Stimulated activated CD8-positive, alpha-beta memory T cell treated with anti-CD3 and anti-CD28 coated beads, Interleukin-7, amount 100 ng/mL, for 48 hours (primary cell): Measurements from ENCODE around the gene PSAPL1.

Experiments
- DNase-seq, 2 donors: peaks; one replicate each; pipeline ENCODE4 v3.0.0-alpha.2; 2020; ENCODE audit warnings: low read depth in 1 of 2; ENCODE audit errors: extremely low read depth in 1 of 2

Gene PSAPL1, protein sequence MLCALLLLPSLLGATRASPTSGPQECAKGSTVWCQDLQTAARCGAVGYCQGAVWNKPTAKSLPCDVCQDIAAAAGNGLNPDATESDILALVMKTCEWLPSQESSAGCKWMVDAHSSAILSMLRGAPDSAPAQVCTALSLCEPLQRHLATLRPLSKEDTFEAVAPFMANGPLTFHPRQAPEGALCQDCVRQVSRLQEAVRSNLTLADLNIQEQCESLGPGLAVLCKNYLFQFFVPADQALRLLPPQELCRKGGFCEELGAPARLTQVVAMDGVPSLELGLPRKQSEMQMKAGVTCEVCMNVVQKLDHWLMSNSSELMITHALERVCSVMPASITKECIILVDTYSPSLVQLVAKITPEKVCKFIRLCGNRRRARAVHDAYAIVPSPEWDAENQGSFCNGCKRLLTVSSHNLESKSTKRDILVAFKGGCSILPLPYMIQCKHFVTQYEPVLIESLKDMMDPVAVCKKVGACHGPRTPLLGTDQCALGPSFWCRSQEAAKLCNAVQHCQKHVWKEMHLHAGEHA

DNA sequence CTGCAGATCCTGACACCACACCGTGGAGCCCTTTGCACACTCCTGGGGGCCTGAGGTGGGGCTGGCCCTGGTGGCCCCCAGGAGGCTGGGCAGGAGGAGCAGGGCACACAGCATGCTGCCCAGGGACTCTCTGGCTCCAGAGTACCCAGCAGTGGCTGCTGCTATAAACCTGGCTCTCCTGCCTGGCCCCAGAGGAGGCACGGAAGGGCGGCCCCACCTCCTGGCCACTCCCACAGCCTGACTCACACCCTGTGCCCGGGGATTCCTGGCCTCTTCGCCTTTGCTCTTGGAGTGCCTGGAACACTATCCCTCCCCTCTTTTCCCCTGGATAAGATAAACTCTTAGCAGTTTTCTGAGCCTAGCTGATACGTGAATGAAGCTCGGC is at the start of gene PSAPL1:
TSS of gene PSAPL1 (minus strand) at position 165 of the 385 bp plus-strand sequence. CDS start at position 114, 51 bp downstream.
- DNase-seq: no peak

DNA sequence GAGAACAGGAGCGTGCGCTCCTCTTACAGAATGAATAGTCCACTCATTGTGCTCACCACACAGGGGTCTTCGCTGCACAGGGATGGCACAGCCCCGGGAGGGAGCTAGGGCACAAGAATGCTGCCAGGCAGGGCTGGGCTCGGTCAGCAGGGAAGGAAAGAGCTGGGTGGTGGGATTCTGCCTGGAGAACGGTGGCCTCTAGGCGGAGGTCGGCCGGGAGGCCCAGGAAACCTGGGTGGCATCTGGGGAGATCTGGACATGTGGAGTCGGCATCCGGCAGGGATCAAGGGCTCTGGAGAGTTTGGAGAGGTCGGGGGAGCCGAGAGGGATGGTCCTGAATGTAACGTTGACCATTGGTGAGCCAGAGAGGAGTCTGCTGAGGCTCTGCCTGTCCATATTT is 46.5 kb upstream of the PSAPL1 start:
- no peak for DNase-seq

DNA sequence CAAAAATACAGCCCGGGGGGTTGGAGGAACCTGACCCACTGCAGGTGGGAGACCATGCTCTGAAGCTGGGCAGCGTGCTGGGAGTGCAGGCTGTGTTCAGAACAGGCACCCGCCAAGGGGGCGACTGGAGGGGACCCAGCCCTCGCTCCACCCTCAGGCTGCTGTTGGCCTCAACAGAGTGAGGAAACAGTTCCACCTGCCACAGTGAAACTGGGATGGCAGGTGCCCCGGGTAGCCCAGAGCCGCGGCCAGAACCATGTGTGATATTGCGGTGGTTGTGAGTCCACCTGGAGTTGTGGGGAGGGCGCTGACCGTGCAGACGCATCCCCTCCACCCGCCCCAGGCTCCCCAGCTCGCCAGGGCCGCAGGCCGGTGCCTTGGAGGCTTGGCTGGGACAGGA is 45.7 kb upstream of the PSAPL1 start:
- DNase-seq: no peak

DNA sequence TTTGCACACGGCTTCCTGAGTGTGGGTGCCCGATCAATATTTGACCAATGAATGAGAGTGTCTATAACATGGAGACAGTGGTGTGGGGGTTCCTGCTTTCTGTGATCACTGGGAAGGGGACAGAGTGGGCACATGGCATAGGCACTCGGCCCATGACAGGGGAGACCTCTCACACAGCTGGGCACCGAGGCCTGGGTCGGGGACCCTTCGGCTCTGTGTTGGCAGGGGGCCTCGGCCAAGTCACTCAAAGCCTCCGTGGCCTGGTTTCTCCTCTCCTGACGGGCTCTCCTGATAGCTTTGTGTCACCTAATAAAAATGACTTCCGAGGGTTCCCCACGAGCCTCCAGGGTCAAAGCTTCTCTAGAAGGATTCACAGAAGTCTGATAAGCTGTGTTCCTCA is 43.9 kb upstream of the PSAPL1 start:
- no peak for DNase-seq

DNA sequence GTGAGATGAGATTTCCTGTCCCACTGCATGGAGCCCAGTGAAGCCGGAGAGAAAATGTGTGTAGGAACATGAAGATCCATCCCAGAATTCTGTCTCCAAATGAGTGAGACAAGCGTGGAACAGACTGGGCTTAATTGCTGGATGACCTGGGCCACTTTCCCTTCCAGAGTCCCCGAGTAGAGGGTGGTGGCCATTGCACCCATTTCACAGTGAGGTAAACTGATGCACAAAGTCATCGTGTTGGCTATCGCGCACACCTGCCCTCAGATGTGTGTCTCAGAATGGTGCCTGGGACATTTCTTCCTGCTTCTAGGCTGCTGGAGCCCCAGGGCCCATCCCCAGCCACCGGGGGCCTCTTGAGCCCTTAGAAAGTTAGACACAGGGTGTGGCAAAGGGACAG is 43.0 kb upstream of the PSAPL1 start:
- no peak for DNase-seq

DNA sequence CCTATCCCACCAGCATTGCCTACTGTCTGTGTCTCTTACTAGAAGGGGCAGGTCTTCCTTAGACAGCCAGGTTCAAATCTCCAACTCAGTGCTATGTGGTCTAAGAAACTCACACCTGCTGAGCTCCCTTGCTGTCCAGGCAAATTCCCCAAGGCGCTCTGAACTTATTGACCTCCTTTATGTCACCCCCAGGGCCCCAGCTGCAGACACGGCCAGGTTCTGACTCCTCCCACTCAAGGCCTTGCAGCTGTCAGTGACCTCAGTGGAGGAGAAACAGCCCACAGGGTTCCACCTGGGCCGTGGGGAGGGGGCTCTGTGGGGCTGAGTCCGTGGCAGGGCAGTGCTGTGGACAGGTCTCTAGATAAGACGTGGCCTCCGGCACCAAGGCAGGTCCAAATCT is 42.1 kb upstream of the PSAPL1 start:
- DNase-seq: no peak

DNA sequence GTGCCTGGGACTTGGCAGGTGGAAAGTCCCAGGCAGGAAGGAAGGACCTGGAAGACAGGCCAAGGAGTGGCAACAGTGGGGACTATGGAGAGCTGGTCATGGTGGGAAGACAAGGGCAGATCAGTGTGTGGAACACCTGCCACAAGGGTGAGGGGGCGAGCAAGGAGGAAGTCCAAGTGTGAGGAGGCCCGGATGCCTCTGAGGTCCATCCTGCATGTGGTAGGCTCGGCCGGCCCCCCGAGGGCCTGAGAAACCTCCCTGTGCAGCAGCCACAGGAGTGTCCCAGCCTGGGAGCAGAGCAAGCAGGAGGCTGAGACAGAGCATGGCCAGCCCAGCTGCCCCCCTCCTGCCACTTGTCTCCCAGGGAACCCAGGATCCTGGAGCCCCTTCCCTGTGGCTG is 40.5 kb upstream of the PSAPL1 start:
- no peak for DNase-seq

DNA sequence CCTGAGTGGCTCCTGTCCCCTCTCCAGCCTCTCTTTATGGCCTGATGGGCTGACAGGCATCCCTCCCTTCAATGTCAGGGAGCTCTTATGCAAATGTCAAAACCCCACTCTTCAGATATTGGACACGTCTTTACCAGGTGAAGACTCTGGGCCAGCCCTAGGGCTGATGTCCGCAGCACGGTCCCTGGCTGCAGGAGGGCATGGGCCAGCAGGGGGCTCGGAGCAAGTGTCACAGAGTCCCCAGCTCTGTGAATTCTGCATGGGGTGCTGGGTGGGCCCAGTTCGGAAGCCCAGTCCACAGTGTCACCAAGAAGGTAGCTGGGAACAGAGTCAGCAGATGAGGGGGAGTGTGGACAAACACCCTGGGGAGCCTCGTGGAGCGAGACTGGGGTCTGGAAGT is 39.6 kb upstream of the PSAPL1 start:
- no peak for DNase-seq

DNA sequence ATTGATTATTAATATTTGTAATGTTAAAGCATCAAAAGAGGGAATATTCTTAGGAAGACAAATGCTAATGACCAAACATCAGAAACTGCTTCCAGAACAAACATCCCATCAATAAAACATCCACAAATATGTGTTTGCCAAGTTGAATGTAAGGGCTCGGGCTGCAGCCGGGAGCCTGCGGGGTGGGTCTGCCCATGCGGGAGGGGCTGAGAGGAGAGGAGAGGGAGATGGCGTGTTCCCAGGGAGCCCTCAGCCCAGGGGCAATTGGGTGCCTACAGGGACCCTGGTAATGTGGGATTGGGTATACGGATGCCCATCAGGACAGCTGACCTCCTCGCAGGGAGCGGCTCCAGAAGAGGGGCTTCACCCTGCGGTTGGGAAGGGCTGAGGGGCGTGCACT is 38.4 kb upstream of the PSAPL1 start:
- no peak for DNase-seq

DNA sequence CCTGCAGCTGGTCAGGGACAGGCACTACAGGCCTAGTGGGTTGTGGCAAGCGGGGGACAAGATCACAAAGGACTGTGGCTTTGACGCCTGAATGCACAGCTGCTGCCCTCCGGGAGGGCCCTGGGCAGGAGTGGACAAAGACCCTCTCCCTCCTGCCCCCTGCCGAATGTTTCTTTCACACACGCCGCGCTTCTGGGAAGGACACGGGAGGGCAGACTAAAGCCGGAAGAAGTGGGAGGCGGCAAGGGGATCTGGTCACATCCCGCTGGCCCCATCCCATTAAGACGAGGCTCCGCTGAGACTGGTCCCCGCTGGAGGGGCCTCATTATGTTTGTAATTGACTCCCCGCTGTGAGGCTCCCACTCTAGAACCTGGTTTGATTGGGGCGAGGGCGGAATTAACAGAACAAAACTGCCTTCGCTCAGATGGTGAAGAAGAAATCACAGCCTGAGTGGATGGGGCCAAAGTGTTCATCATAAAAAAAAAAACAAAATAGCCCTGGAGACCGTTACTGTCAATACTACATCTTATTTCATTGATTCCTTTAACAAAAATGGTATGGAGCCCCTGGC is 37.8 kb upstream of the PSAPL1 start:
- DNase-seq: no peak

DNA sequence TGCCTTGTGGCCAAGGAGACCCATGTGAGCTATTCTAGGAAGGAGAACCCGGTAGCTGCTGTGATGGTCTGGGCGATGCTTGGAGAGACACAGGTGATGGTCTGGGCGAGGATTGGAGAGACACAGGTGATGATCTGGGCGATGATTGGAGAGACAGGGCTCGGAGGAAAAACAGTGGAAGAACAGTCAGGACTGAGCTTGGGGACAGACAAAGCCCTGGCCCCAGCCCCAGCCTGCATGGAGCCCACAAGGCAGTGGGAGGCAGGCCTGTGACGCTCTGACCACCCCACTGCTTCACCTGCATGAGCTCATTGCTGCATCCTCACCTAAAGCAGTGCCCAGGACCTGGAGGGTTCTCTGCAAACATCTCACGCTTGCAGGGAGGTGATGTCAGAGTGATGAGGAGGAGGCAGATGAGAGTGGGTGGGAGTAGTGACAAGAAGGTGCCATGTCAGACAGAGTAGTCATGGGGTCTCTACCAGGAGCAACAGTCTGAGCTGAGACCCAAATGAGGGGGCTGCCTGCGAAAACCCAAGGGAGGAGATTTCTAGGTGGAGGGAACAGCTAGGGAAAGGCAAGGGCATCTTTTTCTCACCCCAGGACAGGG is 35.9 kb upstream of the PSAPL1 start:
- DNase-seq: no peak

DNA sequence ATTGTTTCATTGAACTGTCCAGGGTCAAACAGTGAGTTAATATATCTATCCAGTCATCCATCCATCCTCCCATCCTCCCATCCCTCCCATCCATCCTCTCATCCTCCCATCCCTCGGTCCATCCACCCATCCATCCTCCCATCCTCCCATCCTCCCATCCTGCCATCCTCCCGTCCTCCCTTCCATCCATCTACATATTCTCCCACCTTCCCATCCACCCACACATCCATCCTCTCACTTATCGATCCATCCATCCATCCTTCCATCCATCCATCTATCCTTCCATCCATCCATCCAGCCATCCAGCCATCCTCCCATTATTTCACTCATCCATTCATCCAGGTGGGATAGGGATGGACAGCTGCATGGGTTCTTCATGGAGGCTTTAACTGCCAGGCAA is 35.4 kb upstream of the PSAPL1 start:
- DNase-seq: no peak

DNA sequence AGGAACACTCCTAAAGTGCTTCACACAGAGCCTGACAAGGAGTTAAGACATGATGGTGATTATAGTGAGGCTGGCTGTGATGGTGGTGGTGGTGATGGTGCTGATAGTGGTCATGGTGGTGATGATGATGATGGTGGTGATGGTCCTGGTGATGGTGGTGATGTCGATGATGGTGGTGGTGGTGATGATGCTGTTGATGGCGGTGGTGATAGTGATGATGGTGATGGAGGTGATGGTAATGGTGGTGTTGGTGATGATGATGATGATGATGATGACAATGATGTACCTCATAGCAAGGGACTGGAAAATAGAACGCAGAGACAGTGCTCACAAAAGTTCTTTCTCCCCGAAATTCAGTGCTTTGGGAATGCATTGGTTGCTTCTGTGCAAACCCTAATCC is 34.3 kb upstream of the PSAPL1 start:
- DNase-seq: no peak

DNA sequence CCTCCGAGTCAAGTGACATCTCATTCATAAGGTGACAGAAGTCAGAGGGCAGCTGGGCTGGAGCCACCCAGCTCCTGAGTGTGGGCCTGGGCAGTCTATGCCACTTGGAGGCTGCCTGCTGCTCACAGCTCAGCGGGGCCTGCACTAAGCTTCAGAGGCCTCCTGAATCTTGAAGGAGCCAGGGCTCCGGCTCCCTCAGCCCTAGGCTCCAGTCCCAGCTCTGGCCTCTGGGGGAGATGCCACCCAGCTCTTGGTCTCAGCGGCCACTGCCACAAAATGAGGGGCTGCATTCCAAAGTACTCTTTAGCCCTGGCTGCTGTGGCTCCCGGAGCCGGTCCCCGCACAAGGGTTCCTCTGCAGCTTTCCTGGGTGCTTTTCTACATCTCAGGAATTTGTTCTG is 32.7 kb upstream of the PSAPL1 start:
- no peak for DNase-seq

DNA sequence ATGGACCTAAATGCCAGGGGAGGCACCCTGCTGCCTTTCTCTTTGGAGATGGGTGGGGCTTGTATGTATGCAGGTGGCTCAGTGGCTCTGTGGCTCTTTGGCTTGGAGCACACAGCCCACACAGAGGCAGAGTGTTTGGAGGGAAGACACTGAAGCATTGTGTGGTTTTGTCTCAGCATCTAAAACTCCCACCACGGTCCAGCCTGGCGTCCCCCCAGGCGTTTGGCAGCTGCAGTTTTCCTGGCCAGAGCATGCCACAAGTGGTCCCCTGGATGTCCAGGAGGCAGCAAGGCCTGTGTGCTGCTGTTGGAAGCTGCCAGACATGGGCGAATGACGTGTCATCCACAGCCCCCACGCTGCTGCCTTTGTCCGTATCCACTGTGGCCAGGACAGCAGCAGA is 32.2 kb upstream of the PSAPL1 start:
- DNase-seq: no peak

DNA sequence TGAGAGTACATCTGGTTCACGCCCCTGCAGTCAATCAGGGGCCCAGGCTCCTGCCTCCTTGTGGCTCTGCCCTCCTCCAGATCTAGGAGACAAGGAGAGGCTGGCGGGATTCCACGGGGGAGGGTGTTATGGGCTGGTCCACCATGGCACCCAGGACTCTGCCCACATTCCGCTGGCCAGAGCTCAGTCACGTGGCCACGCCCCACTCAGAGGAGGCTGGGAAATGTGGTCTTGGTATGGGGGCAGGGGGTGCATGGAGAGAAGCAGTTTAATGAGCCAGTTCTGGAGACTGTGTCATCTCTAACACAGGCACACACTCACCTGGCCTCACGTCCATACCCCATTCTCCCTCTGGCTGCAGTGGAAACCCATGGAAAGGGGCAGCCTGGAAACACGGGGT is 31.5 kb upstream of the PSAPL1 start:
- DNase-seq: no peak

DNA sequence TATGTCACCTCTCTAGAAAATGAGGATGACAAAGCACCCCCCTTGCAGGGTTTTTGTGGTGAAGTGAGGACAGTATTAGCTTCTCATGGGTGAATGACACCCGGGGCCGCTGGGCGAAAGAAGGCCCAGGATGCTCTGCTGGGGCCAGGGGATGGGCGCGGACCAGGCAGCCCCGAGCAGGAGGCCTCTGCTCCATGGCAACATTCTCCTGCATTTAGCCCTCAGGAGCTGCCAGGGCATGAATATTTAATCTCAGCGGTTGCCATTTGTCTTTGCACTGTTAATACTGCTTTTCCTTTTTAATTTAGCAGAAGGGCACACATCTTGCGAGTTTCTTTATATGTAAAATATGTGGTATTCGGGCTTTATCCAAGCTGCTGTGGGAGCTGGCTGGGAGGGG is 30.3 kb upstream of the PSAPL1 start:
- no peak for DNase-seq

DNA sequence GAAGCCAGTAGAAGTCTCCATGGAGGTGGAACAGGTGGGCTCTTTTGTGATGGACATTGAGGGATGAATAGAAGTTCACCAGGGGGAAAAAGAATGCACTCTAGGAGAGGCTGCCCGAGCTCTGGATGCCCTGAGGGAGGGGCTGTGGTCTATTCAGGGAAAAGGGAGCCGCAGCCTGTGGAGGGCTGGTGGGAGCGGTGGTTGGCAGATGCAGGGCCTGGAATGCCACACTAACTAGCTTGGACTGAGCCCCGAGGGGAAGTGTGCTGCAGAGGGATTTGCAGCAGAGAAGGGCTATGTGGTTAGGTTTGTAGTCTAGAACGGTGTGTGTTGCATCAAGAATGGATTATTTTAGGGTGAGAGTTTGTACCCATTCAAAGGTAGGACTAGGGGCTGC is 29.5 kb upstream of the PSAPL1 start:
- DNase-seq: no peak

DNA sequence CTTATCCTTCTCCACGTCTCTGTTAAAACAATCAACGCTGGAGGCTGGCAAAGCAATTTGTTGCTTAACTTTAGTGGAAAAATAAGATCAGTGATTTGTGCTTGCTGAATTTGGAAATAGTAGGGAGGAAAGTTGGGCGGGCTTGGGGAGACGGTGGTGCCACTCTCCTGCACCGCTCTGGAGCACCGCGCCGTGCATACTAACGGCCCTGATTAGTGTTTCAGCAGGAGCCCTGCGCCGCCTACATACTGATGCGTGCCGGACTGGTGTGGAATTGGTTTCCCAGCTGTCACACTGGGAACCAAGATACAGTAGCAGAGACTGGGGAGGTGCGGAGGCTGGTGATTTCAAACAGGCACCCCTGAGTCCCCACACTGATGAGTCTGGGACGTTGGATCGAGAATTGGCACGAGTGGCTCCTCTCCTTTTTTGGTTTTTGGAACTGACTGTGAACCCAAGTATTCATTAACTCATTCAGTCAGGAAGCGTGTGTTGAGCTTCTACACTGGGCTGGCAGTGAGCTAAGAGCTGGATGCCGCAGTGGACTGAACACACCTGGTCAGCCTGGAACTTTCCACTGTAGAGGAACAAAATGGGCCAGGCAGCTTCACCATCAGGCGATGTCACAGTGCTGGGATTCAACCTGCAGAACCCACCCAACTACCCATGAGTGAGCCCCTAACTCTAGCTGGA is 29.0 kb upstream of the PSAPL1 start:
- no peak for DNase-seq

DNA sequence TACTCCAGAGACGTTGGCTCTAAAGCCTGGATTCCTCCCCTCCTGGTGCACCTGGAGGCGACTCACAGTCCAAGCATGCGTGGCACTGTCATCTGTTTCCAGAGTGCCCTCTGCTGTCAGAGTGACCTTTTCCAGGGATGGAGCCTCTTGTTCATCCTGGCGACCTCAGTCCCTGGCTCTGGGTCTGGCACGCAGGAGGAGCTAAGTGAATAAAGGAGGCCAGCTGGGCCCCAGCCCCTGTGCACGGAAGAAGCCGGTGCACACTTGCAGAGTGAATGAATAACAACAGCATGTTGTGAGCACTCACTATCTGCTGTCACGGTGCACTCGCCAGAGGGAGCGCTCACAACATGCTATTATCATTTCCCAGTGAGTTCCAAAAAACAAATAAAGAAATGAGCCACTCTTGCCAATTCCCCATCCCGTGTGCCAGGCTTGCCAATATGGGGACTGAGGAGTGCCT is 27.8 kb upstream of the PSAPL1 start:
- no peak for DNase-seq

DNA sequence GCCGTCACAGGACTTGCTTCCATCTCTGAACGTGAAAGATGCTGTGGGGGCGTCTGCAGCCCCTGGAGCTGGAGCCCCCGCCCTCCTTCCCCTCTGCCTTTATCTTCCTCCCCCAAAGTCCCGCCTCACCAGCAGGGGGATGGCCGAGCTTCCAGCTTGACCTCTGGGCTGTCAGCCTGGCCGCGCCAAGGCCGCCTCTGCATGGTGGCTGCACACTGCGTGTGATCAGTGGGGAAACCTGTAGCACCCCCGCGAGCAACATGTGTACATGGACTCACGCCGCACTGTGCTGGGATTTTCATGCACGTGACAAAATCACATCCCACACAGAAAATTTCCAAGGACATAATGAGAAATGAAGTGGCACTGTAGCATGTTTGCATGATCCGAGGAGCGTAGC is 26.5 kb upstream of the PSAPL1 start:
- DNase-seq: no peak

DNA sequence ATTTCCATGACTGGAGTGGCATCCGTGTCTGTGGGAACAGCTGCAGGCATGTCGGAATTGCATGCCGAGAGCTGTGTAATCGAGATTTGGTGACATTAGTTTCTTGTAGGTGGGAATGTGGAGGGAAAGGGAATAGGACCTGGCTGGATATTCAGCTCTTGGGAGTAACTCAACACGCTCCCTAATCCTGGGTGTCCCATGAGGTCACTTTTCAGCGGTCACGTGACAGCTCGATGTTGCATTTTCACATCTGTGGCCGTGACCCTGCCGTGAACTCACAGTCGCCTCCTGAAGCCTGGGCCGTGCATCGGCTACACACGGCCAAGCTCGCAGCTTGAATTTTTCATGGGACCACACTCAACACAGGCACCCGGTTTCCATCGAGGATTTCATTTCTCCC is 25.8 kb upstream of the PSAPL1 start:
- no peak for DNase-seq
